Hematopoietic multipotent progenitor cell treated with erythropoietin and hydrocortisone succinate and interleukin-3 and kit ligand, for 15 days (in vitro differentiated cells): ENCODE results near the gene TANC2.
A peak's percentile ranks its signal among the peaks of the same experiment; 100 is the strongest.

ENCODE experiments used
- DNase-seq: peaks from one replicate; pipeline ENCODE4 v3.0.0-alpha.2; 2015; ENCODE audit warnings: low spot score

The TANC2 gene

GRCh38 chr17:62965686-62966425, at the start of gene TANC2:
TANC2 (plus strand) TSS chr17:62966235; CDS start chr17:63009560, 43,325 bp downstream.
- peak; percentile 73 for DNase-seq

- no peak for DNase-seq
Observed at GRCh38 chr17:62916684-62917571, 49.1 kb upstream of the TANC2 start.

- DNase-seq, result no peak
Observed at GRCh38 chr17:62919388-62919787, 46.6 kb upstream of the TANC2 start.

GRCh38 chr17:62920300-62920699, 45.7 kb upstream of the TANC2 start:
- DNase-seq, result no peak

- no peak for DNase-seq
Observed at GRCh38 chr17:62921817-62922216, 44.2 kb upstream of the TANC2 start.

- DNase-seq, result no peak
Observed at GRCh38 chr17:62923258-62924150, 42.5 kb upstream of the TANC2 start.

- DNase-seq, result no peak
Observed at GRCh38 chr17:62925267-62925836, 40.7 kb upstream of the TANC2 start.

GRCh38 chr17:62927083-62927482, 39.0 kb upstream of the TANC2 start:
- no peak for DNase-seq

- DNase-seq, result no peak
Observed at GRCh38 chr17:62929320-62929719, 36.7 kb upstream of the TANC2 start.

GRCh38 chr17:62931101-62931500, 34.9 kb upstream of the TANC2 start:
- DNase-seq, result no peak

- DNase-seq, result no peak
Observed at GRCh38 chr17:62933501-62934385, 32.3 kb upstream of the TANC2 start.

GRCh38 chr17:62935098-62935497, 30.9 kb upstream of the TANC2 start:
- no peak for DNase-seq

GRCh38 chr17:62935523-62935922, 30.5 kb upstream of the TANC2 start:
- no peak for DNase-seq

GRCh38 chr17:62937606-62938005, 28.4 kb upstream of the TANC2 start:
- DNase-seq, result no peak

GRCh38 chr17:62941358-62941991, 24.6 kb upstream of the TANC2 start:
- DNase-seq, result no peak

- DNase-seq, result no peak
Observed at GRCh38 chr17:62948370-62948769, 17.7 kb upstream of the TANC2 start.

- no peak for DNase-seq
Observed at GRCh38 chr17:62949036-62949435, 17.0 kb upstream of the TANC2 start.

- DNase-seq, result no peak
Observed at GRCh38 chr17:62950067-62950466, 16.0 kb upstream of the TANC2 start.

- DNase-seq, result no peak
Observed at GRCh38 chr17:62955841-62956352, 10.1 kb upstream of the TANC2 start.

- DNase-seq, result no peak
Observed at GRCh38 chr17:62963296-62963695, 2.7 kb upstream of the TANC2 start.
